Ovary (tissue), 3 donors: ENCODE results near the gene LMAN2L.

ENCODE experiments used
- EP300 ChIP-seq: sonication (generic); formaldehyde crosslinking; IDR thresholded peaks from one replicate; pipeline ENCODE4 v1.6.1; 2017; ENCODE audit warnings: antibody characterized with exemption
- POLR2A ChIP-seq: fragments of 450-650 bp; IDR thresholded peaks from one replicate; pipeline ENCODE4 v1.6.1; 2017; ENCODE audit warnings: antibody characterized with exemption, mild to moderate bottlenecking, moderate library complexity
- TF ChIP-seq, protein P1 (sequence below), 3 donors: fragments of 450-650 bp in 2 of 3; fragments of 200-600 bp in 1 of 3; IDR thresholded peaks; one replicate each; pipeline versions ENCODE4 v1.5.1 to v1.8.0; 2016 to 2022; ENCODE audit warnings: antibody characterized with exemption in 3 of 3, mild to moderate bottlenecking in 1 of 3
- donor health status: DM: no; HTN: no; CAD: no.

- TF ChIP-seq, protein P1, sequence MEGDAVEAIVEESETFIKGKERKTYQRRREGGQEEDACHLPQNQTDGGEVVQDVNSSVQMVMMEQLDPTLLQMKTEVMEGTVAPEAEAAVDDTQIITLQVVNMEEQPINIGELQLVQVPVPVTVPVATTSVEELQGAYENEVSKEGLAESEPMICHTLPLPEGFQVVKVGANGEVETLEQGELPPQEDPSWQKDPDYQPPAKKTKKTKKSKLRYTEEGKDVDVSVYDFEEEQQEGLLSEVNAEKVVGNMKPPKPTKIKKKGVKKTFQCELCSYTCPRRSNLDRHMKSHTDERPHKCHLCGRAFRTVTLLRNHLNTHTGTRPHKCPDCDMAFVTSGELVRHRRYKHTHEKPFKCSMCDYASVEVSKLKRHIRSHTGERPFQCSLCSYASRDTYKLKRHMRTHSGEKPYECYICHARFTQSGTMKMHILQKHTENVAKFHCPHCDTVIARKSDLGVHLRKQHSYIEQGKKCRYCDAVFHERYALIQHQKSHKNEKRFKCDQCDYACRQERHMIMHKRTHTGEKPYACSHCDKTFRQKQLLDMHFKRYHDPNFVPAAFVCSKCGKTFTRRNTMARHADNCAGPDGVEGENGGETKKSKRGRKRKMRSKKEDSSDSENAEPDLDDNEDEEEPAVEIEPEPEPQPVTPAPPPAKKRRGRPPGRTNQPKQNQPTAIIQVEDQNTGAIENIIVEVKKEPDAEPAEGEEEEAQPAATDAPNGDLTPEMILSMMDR (IDR thresholded peaks at IDR 0.05), result no peak
- no peak for TF ChIP-seq POLR2A
- TF ChIP-seq EP300, result no peak
Observed at GRCh38 chr2:96669539-96670215, 70.2 kb downstream of the LMAN2L start.
